Putamen (tissue), 1 donor: ENCODE data around the gene DIAPH3.

Experiments used
- DNase-seq: peaks from one replicate; pipeline ENCODE4 v3.0.0-alpha.2; 2016; ENCODE audit warnings: low spot score

DIAPH3 gene

DNA sequence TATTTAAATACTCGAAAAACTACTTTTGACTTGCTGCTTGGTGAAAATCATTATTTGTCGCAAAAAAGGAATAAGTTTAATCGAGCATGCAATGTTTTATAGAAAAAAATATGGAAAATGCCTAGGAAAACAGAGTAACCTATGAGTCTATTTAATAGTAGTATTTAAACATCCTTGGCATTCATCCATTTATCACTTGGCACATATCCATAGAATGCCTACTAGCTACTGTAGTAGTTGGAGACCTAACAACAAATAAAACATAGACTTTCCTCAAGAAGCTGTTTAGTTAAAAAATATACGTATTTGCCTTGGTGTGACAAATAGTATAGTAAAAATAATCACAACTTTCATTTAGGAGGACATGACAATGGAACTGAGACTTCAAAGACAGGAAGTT, 302.1 kb downstream of the DIAPH3 start:
- DNase-seq = no peak

DNA sequence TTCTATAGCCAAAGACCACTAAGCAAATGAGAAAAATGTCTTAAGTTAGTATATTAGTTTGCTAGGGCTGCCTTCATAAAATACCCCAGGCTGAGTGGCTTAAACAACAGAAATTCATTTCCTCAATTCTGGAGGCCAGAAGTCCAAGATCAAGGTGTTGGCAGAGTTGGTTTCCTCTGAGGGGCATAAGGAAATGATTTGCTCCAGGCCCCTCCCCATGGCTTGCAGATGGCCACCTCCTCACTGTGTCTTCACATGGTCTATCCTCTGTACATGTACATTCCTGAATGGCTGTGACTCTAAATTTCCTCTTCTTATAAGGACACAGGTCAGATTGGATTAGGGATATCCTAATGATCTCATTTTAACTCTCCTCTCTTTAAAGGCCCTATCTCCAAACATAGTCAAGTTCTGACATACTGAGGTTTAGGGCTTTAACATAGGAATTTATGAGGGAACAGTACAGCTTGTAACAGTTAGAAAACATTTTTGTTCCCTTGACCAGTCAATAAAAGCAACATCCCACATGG, 307.4 kb downstream of the DIAPH3 start:
- DNase-seq = no peak

DNA sequence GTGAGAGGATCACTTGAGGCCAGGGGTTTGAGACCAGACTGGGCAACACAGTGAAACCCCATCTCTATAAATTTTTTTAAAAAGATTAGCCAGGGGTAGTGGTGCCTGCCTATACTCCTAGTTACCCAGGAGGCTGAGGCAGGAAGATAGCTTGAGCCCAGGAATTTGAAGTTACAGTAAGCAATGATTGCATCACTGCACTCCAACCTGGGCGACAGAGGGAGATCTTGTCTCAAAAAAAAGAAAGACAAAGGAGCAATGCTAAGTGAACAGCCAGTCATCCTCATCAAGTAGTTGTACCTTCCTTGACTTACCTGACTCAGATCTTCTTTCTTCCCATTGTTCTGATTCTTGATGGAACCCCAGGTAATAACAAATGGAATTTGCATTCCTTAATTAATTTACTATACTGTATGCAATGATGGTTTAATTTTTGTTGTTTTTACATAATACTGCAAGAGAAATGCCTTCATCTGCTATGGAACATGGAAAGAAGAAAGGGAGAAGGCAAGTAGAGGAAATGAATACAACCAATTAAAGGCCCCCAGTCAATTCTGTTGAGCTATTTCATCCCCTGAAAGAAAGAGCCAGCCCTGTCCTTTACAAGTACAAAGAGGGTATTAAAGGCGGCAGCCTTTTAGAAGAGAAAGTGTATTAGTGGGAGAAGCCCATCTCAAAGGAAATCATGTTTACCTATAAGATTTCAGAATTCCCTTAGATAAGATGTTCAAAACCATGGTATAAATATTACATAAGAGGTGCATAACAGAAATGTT, 316.7 kb downstream of the DIAPH3 start:
- no peak for DNase-seq

DNA sequence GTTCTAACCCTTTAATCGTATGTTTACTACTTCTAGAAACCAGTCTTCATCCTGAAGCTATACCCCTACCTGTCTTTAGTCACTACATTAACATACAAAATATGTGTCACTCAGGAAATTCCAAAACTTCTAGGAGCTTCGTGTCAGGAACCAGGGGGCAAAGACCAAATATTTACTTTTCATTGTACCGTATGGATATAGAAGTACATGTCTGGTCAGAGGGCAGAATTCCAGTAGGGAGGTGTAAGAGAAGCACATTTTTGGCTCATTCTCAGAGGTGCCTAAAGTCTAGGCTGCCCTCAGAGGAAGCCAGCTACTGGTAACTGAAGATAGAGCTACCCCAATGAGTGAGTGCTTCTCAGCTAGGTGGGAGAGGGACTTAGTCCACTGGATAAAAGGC, 320.7 kb downstream of the DIAPH3 start:
- DNase-seq = no peak

DNA sequence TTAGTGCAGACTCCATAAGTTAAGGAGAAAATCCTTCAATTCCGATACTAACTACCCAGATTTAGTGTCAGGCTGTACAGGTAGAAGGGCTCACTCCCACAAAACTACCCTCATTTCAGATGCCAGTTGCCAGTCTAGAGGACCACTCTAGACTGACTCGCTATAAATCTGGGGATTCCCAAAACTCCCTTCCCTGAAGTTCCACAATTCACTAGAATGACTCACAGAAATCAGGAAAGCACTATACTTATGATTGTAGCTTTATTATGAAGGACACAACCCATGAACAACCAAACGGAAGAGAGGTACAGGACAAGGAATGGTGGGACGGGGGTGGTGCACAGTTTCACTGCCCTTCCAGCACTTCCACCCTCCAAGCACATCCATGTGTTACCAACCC, 321.2 kb downstream of the DIAPH3 start:
- no peak for DNase-seq

DNA sequence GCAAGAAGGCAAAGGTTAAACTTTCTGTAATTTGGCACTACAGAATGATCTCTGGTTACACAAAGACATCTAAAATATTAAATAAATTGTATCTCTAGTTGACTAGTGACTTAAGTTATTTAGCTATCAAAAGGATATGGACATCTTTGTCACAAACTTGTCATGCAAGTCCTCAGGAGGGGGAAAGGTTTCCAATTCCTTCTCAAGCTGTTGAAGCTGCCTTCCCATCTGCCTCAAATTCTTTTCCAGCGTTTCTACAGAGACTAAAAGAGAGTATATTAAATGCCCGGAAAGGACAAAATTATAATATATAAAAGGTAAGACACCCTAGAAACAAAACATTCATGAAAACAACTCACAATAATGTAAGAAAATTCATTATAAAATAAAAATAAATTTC, 324.5 kb downstream of the DIAPH3 start:
- DNase-seq = no peak

DNA sequence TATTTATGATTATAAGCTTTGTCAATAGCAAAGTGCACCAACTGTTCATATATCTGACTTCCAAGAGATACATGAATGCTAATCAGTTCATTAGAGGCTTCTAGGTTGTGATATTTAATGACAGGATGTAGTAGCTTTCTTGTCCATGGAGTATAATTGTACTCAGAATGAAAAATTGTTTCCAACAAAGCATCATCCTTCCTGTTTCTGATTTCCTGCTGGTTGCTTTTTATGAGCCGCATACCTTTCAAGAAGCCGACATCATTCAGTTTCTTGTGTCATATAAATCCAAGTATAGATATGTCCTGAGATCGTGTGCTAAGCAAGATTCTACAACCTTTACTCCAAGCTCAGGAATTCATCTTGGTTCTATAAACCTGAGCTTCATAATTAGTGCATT, 326.6 kb downstream of the DIAPH3 start:
- no peak for DNase-seq

DNA sequence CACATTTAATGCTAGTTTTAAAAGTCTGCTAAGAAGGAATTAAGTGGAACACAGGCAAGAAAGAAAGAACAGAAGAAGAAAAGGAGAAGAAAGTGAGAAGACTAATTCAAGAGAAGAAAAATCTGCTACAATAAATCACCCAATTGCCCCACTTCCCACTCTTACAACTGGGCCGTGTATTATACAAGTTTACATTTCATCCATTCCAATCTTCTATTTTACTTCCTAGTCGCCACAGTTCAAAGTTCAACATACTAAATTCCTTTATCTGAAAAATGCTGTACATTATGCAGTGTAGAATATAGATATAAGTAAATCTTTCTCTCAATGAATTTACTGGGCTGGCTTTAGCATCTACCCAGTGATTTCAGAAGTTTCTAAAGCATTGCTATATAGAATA, 328.2 kb downstream of the DIAPH3 start:
- no peak for DNase-seq

DNA sequence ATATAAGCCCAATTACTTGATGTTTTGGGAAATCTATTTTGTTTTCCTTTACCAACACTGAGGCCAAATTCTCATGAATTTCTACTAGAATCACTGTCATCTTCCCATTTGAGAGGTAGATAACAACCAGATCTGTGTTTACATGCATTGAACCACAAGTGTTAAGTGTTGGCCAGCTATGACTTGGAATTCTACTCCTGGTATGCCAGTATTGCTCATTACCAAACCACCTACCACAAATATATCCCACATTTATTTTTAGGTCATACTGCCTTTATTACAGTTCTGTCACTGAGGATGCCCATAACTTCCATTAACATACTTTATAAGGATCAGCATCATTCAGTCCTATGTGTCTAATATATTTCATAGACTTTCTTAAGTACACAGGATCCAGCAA, 328.9 kb downstream of the DIAPH3 start:
- DNase-seq = no peak

DNA sequence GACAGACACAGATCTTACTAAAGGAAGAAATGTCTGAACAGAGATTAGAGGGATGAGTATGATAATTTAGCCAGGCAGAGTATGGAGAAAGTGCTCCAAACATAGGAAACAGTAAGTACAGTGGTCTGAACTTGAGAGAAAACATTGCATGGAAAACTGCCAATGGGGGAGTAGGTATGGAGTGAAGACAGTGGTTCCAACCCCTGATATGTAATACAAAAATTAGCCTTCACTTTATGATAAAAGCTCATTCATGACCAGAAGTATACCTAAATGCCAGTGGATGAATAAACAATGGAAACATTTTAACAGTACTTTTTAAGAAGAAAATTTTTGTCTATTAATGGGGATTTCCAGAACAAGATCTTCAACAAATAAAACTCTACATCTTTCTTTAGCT, 334.0 kb downstream of the DIAPH3 start:
- DNase-seq = no peak

DNA sequence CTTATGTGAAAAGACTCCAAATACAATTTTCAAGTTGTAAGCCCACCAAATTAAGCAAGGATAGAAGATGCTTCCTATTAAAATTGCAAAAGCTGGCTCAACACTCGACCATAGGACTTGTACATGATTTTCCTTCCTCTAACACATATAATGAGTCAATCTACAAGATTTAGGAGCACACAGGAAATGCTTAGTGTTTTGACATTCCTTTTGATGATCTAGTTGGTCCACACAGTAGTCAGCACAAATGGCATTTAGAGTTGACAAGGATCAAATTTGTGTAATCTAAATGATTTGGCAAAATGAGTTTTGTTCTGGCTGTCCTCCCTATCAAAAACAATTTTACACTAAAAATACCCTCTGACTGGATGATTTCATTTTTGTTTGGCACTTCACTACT, 340.2 kb downstream of the DIAPH3 start:
- no peak for DNase-seq

DNA sequence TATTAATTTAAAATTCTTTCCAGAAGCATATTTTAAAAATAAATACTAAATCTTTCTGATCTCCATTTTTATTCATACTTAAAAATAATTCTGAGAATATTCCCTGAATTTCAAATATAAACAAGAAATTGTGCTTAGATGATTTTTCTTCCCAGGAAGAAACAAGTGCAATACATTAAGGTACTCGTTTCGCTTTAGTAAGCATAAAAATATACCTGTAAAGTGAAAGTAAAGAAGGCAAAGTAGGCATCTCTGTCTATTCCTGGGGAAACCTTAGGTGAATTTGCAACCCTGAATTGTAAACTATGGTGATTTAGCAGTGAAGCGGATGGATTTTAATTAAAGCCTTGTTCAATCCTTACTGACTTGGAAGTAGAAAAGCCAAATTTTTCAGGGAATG, 354.2 kb downstream of the DIAPH3 start:
- DNase-seq = no peak

DNA sequence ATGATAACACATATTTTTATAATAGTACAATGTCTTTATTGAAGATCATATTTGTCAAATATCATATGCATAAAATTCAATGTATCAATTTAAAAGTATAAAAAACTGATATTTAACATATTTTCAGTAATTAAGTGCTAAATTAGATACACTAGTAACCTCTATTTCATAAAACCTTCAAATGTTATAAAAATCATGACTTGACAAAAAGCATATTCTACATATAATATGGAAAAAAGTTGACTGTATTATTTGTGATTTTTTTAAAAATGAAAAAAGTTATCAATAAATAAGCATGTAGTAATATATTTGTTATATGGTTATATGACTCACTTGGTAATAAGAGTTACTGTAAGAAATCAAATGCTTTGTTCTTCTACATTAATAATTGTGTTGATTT, 356.9 kb downstream of the DIAPH3 start:
- no peak for DNase-seq

DNA sequence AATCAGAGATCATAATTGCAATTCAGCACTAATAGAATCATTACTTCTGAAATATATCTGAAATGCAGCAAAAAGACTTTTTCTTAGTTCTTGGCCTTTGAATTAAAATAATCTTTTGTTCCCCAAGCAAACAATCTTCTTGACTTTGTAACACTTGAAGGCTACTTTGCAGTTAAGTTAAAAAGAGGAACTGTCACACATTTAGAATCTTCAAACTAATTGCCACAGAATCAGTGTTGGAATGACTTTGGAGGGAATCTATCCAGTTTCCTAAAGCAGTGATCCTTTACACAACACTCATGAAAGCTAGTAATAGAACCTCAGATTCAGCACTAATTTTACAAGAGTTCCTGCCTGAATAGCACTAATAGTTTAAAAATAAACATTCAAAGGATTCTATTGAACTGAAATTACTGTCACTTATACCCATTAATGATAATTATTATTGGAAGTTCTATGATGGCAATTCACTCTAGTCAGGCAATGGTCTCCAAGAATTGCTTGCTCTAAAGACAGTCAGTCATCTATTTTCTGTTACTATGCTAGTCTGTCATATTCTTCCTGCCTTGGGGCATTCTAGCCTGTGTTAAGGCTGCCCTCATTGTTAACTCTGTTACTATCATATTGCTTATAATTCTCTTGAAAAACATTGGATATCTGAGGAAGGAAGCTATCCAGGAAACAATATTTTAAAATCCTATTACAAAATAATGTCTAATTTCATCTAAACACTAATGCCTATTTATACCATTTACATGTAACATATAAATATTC, 362.4 kb downstream of the DIAPH3 start:
- no peak for DNase-seq

DNA sequence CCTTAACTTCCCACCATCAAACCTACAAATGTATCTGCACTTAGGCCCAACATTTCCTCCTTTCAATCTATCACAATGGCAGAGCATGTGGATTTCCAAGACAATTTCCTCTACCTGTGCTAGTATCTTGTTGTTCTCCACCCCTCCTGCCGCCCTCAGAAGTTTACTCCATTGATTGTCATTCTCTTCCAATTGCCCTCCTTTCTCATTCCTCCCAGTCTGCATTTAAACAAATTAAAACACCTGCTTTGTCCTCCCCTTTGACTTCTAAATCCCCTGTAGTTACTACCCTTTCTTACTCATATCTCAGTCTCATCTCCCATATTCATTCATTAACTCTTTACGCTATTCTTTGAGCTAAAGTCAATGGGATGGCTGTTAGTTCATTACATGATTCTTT, 370.6 kb downstream of the DIAPH3 start:
- DNase-seq = no peak

DNA sequence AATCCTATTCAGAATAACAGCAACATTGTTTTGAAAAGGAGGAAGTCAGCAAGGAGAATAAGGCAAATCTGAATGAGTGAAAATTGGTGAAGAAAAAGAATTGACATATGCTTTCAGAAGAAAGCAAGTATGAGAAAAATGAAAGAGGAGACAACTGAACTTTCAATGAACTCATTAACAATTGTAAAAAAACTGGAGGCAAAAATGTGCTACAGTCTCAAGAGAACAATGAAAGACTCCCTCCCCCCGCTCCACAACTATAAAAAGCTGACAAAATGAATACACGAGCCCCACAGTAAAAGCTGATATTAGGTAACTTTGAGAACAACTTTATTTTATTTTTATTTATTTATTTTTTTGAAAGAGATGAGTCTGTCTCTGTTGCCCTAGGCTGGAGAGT, 373.1 kb downstream of the DIAPH3 start:
- DNase-seq = no peak

DNA sequence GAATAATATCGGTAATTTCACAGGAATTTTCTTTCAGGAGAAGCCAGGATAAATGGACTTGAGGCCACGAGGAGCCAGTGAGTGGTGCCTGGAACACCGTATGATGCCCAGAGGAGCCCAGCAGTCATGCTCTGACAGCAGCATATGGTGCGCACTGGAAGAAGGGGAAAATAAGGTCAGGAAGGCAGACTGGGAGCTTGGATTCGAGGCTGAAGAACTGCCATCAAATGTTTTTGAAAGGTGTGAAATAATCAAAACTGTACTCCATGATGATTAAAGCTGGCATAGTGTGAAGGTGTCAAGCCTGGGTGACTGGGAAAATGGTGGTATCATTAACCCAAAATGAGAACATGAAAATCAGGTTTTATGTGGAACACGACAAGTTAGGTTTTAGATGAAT, 374.2 kb downstream of the DIAPH3 start:
- DNase-seq = no peak

DNA sequence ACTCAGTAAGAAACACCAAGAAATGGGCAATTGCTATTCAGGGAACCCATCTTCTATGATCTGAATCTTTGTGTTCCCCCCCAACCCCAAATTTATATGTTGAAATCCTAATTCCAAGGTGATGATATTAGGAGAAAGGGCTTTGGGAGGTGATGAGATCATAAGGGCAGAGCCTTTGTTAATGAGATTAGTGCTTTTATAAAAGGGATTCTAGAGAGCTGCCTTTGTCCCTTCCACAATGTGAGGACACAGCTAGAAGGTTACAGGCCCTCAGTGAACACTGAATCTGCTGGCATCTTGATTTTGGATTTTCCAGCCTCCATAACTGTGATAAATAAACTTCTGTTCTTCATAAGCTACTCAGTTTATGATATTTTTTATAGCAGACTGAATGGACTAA, 376.0 kb downstream of the DIAPH3 start:
- no peak for DNase-seq

DNA sequence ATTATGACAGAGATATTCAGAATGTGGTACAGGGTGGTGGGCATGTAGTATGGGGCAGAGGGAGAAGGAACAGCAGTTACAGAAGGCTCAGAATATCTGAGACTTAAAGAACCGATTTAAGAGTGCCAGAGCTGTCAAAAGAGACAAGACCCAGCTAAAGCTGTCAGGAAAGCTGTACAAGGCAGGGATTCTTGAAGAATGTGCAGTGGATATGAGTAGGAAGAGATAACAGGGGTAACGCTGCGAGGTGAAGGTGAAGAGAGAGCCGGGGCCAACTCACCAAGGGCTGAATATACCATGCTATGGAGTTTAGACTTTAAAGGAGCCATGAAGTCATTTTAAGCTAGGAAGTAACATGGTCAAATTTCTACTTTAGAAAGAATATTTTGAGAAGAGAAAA, 381.0 kb downstream of the DIAPH3 start:
- DNase-seq = no peak

DNA sequence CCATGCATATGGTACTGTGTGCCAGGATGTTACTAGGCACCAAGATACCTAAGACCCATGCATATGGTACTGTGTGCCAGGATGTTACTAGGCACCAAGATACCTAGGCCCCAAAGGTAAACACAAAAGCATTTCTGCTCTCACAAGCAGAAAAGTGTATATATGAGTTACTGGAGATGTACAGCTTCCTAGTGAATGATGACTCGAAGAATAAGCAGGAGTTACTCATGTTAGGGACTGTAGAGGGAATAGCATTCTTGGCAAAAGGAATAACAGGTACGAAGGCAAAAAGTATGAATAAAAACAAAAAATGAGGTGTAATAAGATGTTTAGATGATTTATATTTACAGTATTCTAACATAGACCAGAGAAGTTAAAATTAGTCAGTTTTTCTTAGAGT, 383.7 kb downstream of the DIAPH3 start:
- no peak for DNase-seq

DNA sequence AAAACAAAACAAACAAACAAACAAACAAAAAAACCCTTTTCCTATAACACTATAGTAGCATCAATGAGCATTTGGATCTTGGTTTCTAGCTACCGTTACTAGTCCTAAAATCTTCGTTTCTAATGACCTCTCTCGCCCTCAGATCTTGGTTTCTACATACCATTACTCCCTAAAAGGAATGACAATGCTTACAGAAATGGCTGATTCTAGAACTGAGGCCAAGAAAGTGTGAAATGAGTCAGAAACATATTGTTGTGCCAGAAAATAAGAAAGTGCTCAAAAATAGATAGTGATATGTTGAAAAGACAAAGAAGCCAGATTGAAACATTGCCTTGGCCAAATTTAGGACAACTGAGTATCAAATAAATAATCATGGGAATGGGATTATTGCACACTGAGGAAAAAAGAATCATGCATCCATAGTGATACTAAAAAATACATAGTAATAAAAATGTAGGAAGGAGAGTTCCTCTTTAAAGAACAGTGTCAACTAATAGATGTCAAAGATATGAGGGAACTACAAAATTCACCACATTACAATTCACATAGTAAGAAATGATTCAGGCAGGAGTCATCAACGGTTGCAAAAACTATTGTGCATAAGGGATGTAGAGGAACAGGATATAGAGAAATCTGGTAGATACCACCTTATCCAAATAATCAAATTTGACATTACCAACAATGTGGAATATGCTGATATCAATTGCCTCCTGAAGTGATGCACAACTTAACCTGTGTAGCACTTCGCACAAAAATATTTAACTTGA, 386.6 kb downstream of the DIAPH3 start:
- DNase-seq = no peak

DNA sequence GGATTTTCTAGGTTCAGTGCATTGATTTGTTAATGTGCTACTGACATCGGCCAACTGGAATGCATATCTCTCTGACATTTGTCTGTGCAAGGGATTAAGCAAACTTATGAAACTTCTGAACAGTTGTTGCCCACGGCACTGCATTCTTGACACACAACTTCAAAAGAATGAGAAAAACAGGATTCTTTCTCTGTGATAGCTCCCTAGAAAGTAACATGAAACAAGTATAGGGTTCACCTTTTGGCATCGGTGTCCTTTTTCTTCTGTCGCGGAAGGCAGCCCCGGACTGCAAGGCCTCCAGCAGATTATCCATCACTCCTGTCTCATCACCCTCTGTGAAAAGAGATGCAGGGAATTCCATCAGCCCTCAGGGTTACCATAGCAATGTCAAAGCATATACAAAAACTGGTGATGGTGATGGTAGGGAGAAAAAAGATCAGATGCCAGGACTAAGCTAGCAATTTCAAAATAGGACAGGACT, 389.2 kb downstream of the DIAPH3 start:
- no peak for DNase-seq

DNA sequence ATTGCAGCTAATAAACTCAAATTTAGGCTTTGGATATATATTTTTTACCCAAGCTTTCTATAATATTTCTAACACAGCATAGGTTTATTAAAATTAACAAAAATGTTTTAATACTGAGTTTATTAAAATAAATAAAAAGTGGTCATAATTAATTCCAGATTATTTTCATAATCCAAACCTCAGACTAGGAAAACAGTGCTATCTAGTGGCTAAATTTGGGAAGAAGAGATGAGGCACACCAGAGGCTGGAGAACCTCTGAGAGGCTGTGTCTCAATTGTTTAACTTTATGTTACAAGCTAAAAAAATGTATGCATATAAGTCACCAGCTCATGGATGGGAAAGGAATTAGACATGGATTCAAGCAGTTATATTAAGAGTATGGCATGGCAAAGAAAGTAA, 392.5 kb downstream of the DIAPH3 start:
- no peak for DNase-seq
